Heart right ventricle (tissue), 16 donors: ENCODE measurements around the gene CCDC154. TPM values are rescaled to one million over a fixed set of nuclear protein-coding genes. Genes with fewer than 3 reads are reported as not detected.
A peak's percentile ranks its signal among the peaks of the same experiment; 100 is the strongest.

ENCODE experiments used
- ATAC-seq, 8 donors: fragments of 200-7000 bp; cut with Tn5 transposase; one replicate each; pipeline ENCODE4 v1.9.1; 2020; ENCODE audit warnings: mild to moderate bottlenecking in 8 of 8, moderate library complexity in 8 of 8, moderate number of reproducible peaks in 1 of 8
- DNase-seq, 2 donors: peaks; one replicate each; pipeline ENCODE4 v3.0.0-alpha.2; 2020
- H3K27ac ChIP-seq, 10 donors: fragments of 200-600 bp; sonication (generic) in 2 of 10; one replicate each; pipeline versions ENCODE4 v1.5.0 to v1.8.0; 2020 to 2022; ENCODE audit warnings: mild to moderate bottlenecking in 3 of 10
- H3K27me3 ChIP-seq, 7 donors: fragments of 200-600 bp; one replicate each; pipeline ENCODE4 v1.8.0; 2021 to 2022; ENCODE audit warnings: mild to moderate bottlenecking in 2 of 7
- H3K36me3 ChIP-seq, 9 donors: fragments of 200-600 bp; sonication (generic) in 1 of 9; one replicate each; pipeline versions ENCODE4 v1.5.0 to v1.8.0; 2020 to 2022; ENCODE audit warnings: mild to moderate bottlenecking in 2 of 9
- H3K4me1 ChIP-seq, 9 donors: fragments of 200-600 bp; sonication (generic) in 1 of 9; one replicate each; pipeline versions ENCODE4 v1.5.0 to v1.8.0; 2020 to 2022; ENCODE audit warnings: mild to moderate bottlenecking in 4 of 9
- H3K4me3 ChIP-seq, 10 donors: fragments of 200-600 bp; sonication (generic) in 2 of 10; one replicate each; pipeline versions ENCODE4 v1.5.0 to v1.8.0; 2020 to 2022; ENCODE audit warnings: mild to moderate bottlenecking in 7 of 10, moderate library complexity in 2 of 10
- H3K9me3 ChIP-seq, 11 donors: fragments of 200-600 bp in 10 of 11; sonication (generic) in 2 of 11; one replicate each; pipeline versions ENCODE4 v1.5.0 to v1.8.0; 2013 to 2022; ENCODE audit warnings: mild to moderate bottlenecking in 2 of 11, control low read depth in 1 of 11, moderate library complexity in 1 of 11
- CTCF ChIP-seq, 9 donors: fragments of 200-600 bp; sonication (generic) in 2 of 9; IDR thresholded peaks; one replicate each; pipeline versions ENCODE4 v1.5.0 to v1.8.0; 2021 to 2022; ENCODE audit warnings: antibody characterized with exemption in 9 of 9, mild to moderate bottlenecking in 5 of 9, moderate library complexity in 1 of 9
- WGBS, 2 donors: extraction: QIAGEN DNeasy Blood & Tissue Kit; methylation state at CpG; one replicate each; pipeline ENCODE4 v1.1.7; 2013; ENCODE audit warnings: inconsistent platforms in 1 of 2; 5-methylcytosine and 5-hydroxymethylcytosine counted together
- intact Hi-C, 10 donors: fragments of 100-400 bp; cut with DNase I; formaldehyde crosslinking; loops; one replicate each; pipeline versions ENCODE4 v1.11.1 to v1.14.2; 2022
- polyA plus RNA-seq, 2 donors: library from polyadenylated mRNA; stranded (reverse); fragments of 200-250 nt; gene quantifications; one replicate each; pipeline ENCODE4 v1.2.3, GENCODE V29; 2013
- total RNA-seq, 10 donors: library from RNA; stranded (reverse); fragmentation: NEBNext Ultra II Directional in 3 of 10; extraction: Animal tissue kit (Norgen Biotek cat#: 25700) in 3 of 10; gene quantifications; one replicate each; pipeline versions ENCODE4 v1.2.1 to v1.2.4, GENCODE V29; 2021 to 2023
- donor health status: Arrhythmogenic right ventricular cardiomyopathy.
- donor health status: ischemic (EF 13 %, LVEDD 7.1; RV severe dilation, severe dysfunction).
- donor health status: healthy with polysubstance abuse.
- donor health status: DM: no; HTN: yes; CAD: no.
- donor health status: DM: no; HTN: no; CAD: no.
- donor health status: ischemic (EF 25% LVEDD 6.9; RV normal size, moderate dysfunction).
- donor health status: ischemic (EF 25% LVEDD 5.7; RV mildly dilated, moderate dysfunction).
- donor health status: healthy.
- donor health status: DM: yes; HTN: yes; CAD: no.
- donor health status: Ischemic cardiomyopathy.
- donor health status: ischemic (EF 35%, LVEDD 5.7; RV mildly dilated, moderate dysfunction).
- donor health status: nonischemic (EF 11% LVEDD 7.7; RV severe dilation, severe dysfunction).
- donor health status: DM: yes; HTN: yes; CAD: no.
- donor health status: PGD.
- donor health status: ischemic (EF 29% LVEDD 5.4; RV normal size, mild dysfunction).
- donor health status: nonischemic (EF 23%, LVEDD 6.1; RV moderate dilation, normal function).

CCDC154 gene
- total and polyA plus RNA-seq, 12 donors: 0.17 to 5.9 (median 0.75) TPM

- H3K27me3 ChIP-seq: no peaks in the 10 kb centered on the region
- WGBS, 2 donors: 87 to 89% methylated on average over 24 of the region's 24 CpGs
- H3K4me1 ChIP-seq: peaks cover 0 to 20% (median 7%) of the 10 kb centered on the region in 9 donors
- no peak overlapping the region for H3K27ac ChIP-seq
- TF ChIP-seq CTCF (IDR thresholded peaks at IDR 0.05): no peak
- ATAC-seq (no peak), DNase-seq (peak in 1 of 2 donors; percentile 9)
- intact Hi-C loops: no loop called here
- H3K4me3 ChIP-seq: no peak overlapping the region
- H3K9me3 ChIP-seq: no peaks in the 10 kb centered on the region
- no peaks in the 10 kb centered on the region for H3K36me3 ChIP-seq
Measured at GRCh38 chr16:1488054-1488601, 43.8 kb upstream of the CCDC154 start.

GRCh38 chr16:1487395-1488053, 43.2 kb upstream of the CCDC154 start:
- Histone ChIP-seq H3K36me3 (no peaks in the 10 kb centered on the region), H3K27me3 (no peaks in the 10 kb centered on the region), H3K9me3 (no peaks in the 10 kb centered on the region), H3K27ac (no peak overlapping the region), H3K4me1 (peaks cover 0 to 15% (median 2%) of the 10 kb centered on the region in 9 donors), H3K4me3 (no peak overlapping the region)
- DNase-seq (peak in 1 of 2 donors; percentile 10), ATAC-seq (peak in 1 of 8 donors; percentile 19)
- 88 to 90% methylated on average over 39 of the region's 39 CpGs for WGBS, 2 donors
- intact Hi-C loops: no loop called here
- TF ChIP-seq CTCF (IDR thresholded peaks at IDR 0.05): no peak

- H3K27me3 ChIP-seq: no peaks in the 10 kb centered on the region
- H3K9me3 ChIP-seq: no peaks in the 10 kb centered on the region
- H3K4me1 ChIP-seq: peaks cover 0 to 12% (median 0%) of the 10 kb centered on the region in 9 donors
- ATAC-seq (no peak), DNase-seq (no peak)
- 80 to 83% methylated on average over 33 of the region's 33 CpGs for WGBS, 2 donors
- TF ChIP-seq CTCF (IDR thresholded peaks at IDR 0.05): no peak
- intact Hi-C loops: no loop called here
- H3K36me3 ChIP-seq: no peaks in the 10 kb centered on the region
- H3K4me3 ChIP-seq: no peak overlapping the region
- no peak overlapping the region for H3K27ac ChIP-seq
Measured at GRCh38 chr16:1486551-1487390, 42.4 kb upstream of the CCDC154 start.

GRCh38 chr16:1485847-1486496, 41.6 kb upstream of the CCDC154 start:
- intact Hi-C loops: no loop called here
- H3K27ac ChIP-seq: no peak overlapping the region
- WGBS, 2 donors: 88 to 90% methylated on average over 40 of the region's 40 CpGs
- ATAC-seq: no peak
- no peaks in the 10 kb centered on the region for H3K36me3 ChIP-seq
- no peaks in the 10 kb centered on the region for H3K9me3 ChIP-seq
- no peak overlapping the region for H3K4me3 ChIP-seq
- no peaks in the 10 kb centered on the region for H3K27me3 ChIP-seq
- DNase-seq: peak in 1 of 2 donors; percentile 10
- peaks cover 0 to 12% (median 0%) of the 10 kb centered on the region in 9 donors for H3K4me1 ChIP-seq
- TF ChIP-seq CTCF (IDR thresholded peaks at IDR 0.05): no peak
